Measurements from ENCODE around the gene DRD1. TPM values are rescaled to one million over a fixed set of nuclear protein-coding genes. Genes with fewer than 3 reads are reported as not detected.

Gene DRD1
- total RNA-seq, 4 donors from 2014 or later, result 0.82 TPM; not detected in 3

- intact Hi-C loops (cut with DNase I; ENCODE audit: low total_unique reads), result no loop called here
These were observed 53.5 kb downstream of the DRD1 start for GRCh38 chr5:175390352-175391083.

More at GRCh38 chr5:175390352-175391083, 53.5 kb downstream of the DRD1 start:
- Histone ChIP-seq H3K36me3 (no peaks in the 10 kb centered on the region), H3K27ac (no peak overlapping the region), H3K27me3 (no peaks in the 10 kb centered on the region), H3K4me1 (no peaks in the 10 kb centered on the region), H3K9me3 (no peaks in the 10 kb centered on the region), H3K4me3 (no peak overlapping the region)
- DNase-seq, result no peak
- TF ChIP-seq POLR2A (IDR thresholded peaks at IDR 0.05) (no peak), CTCF (IDR thresholded peaks at IDR 0.05) (no peak)

Other genes starting within 250 kb of the DRD1 start
- 10 to 100 TPM in 3 of 4 donors, 1 to 10 TPM in 1; 4.9 to 63.5 (median 42.3) TPM for gene SFXN1, start 34.4 kb upstream of the DRD1 start, total RNA-seq
- 1 to 10 TPM in 2 of 4 donors, under 1 TPM in 1, not detected in 1; 0.51 to 4.4 (median 4.1) TPM for gene HRH2, start 213.9 kb upstream of the DRD1 start, total RNA-seq

All from uterus (tissue), 4 donors.